GM12878 (cell line): Measurements from ENCODE around the gene SLC36A1. TPM values are rescaled to one million over a fixed set of nuclear protein-coding genes. Genes with fewer than 3 reads are reported as not detected.

Experiments used
- ATAC-seq: fragments of 200-7000 bp; cut with Tn5 transposase; 3 replicates; pipeline ENCODE4 v1.9.1; 2020; ENCODE audit warnings: mild to moderate bottlenecking, moderate library complexity
- BruUV-seq: library from RNA; stranded (reverse); fragments of 400-500 nt; replicated peaks from 2 replicates; lab custom pipeline; 2021; lab: Mats Ljungman, UMichigan
- CTCF ChIA-PET: fragments of 300-600 bp; sonication (Branson Sonifier 250); formaldehyde crosslinking; extraction: SDS; loops from one replicate; lab custom pipeline; 2021; ENCODE audit warnings: inconsistent platforms; lab: Yijun Ruan, JAX
- POLR2A ChIA-PET: fragments of 350-600 bp; formaldehyde crosslinking; extraction: SDS; loops from one replicate; lab custom pipeline; 2021; ENCODE audit warnings: inconsistent platforms; lab: Charles Lee
- RAD21 ChIA-PET: fragments of 300-600 bp; sonication (Branson Sonifier 250); formaldehyde crosslinking; loops from one replicate; lab custom pipeline; 2023; ENCODE audit warnings: antibody characterized with exemption; ENCODE audit not compliant: unreplicated experiment; lab: Charles Lee
- SMC1A ChIA-PET: fragments of 300-600 bp; sonication (Branson Sonifier 250); formaldehyde crosslinking; loops from one replicate; lab custom pipeline; 2023; ENCODE audit not compliant: unreplicated experiment, uncharacterized antibody; lab: Charles Lee
- DNase-seq: peaks from one replicate; pipeline ENCODE4 v3.0.0-alpha.2; 2011; ENCODE audit warnings: low read depth, low spot score
- FAIRE-seq: peaks from 3 replicates; lab custom pipeline; 2011; peaks lifted over from hg19 to GRCh38; lab: Jason Lieb, UNC
- H2AFZ ChIP-seq: 2 replicates; pipeline ENCODE4 v1.6.0; 2011; ENCODE audit warnings: low read depth, low read length, control low read depth; ENCODE audit not compliant: control insufficient read depth
- H3K27ac ChIP-seq: 2 replicates; pipeline ENCODE4 v1.5.1; 2011; ENCODE audit warnings: control low read depth; ENCODE audit not compliant: control insufficient read depth, insufficient read depth
- H3K27me3 ChIP-seq, 2 experiments: replicated peaks in 1 of 2; 2 replicates each; pipeline versions ENCODE4 v1.6.0 to v1.6.1; 2011; ENCODE audit warnings: low read length in 1 of 2; ENCODE audit not compliant: control insufficient read depth in 2 of 2, insufficient read depth in 2 of 2
- H3K36me3 ChIP-seq, 2 experiments: 2 replicates each; pipeline ENCODE4 v1.5.1; 2011; ENCODE audit warnings: low read length in 1 of 2; ENCODE audit not compliant: control insufficient read depth in 2 of 2, insufficient read depth in 2 of 2
- H3K4me1 ChIP-seq: 2 replicates; pipeline ENCODE4 v1.6.1; 2011; ENCODE audit warnings: mild to moderate bottlenecking, low read length, moderate library complexity, mixed read lengths; ENCODE audit not compliant: control insufficient read depth, insufficient read depth
- H3K4me2 ChIP-seq: 2 replicates; pipeline ENCODE4 v1.6.0; 2011; ENCODE audit warnings: control low read depth; ENCODE audit not compliant: control insufficient read depth, insufficient read depth
- H3K4me3 ChIP-seq: fragments of 200-600 bp; sonication (generic); 2 replicates; pipeline ENCODE4 v1.5.1; 2016
- H3K79me2 ChIP-seq: 2 replicates; pipeline ENCODE4 v1.6.0; 2011; ENCODE audit warnings: low read length; ENCODE audit not compliant: control insufficient read depth, insufficient read depth
- H3K9ac ChIP-seq: 2 replicates; pipeline ENCODE4 v1.8.0; 2011; ENCODE audit warnings: low read length, control low read depth, mixed read lengths; ENCODE audit not compliant: control insufficient read depth, insufficient read depth
- H3K9me3 ChIP-seq: replicated peaks from 3 replicates; pipeline ENCODE4 v1.5.1; 2011; ENCODE audit warnings: mild to moderate bottlenecking, low read length; ENCODE audit not compliant: control insufficient read depth, insufficient read depth
- H4K20me1 ChIP-seq: 2 replicates; pipeline ENCODE4 v1.6.0; 2011; ENCODE audit not compliant: control insufficient read depth, insufficient read depth
- CTCF ChIP-seq, 3 experiments: IDR thresholded peaks in 2 of 3; conservative IDR thresholded peaks in 1 of 3; 2 replicates each; pipeline ENCODE4 v1.5.1; 2011; ENCODE audit warnings: low read depth in 3 of 3, low read length in 3 of 3, mild to moderate bottlenecking in 3 of 3, control low read depth in 2 of 3, moderate library complexity in 2 of 3, inconsistent platforms in 1 of 3, mixed read lengths in 1 of 3; ENCODE audit not compliant: control insufficient read depth in 2 of 3, insufficient read depth in 1 of 3; ENCODE audit errors: extremely low read depth in 1 of 3
- DPF2 ChIP-seq: fragments of 450-650 bp; IDR thresholded peaks from 2 replicates; pipeline ENCODE4 v1.6.1; 2017; ENCODE audit warnings: mild to moderate bottlenecking
- E4F1 ChIP-seq: fragments of 450-650 bp; IDR thresholded peaks from 2 replicates; pipeline ENCODE4 v1.6.1; 2018; ENCODE audit warnings: borderline replicate concordance, mild to moderate bottlenecking; ENCODE audit not compliant: partially characterized antibody
- ELK1 ChIP-seq: IDR thresholded peaks from 2 replicates; pipeline ENCODE4 v1.6.1; 2012; ENCODE audit warnings: low read depth, low read length, improper control_type of control experiment
- HDAC2 ChIP-seq: fragments of 200-600 bp; sonication (generic); IDR thresholded peaks from 2 replicates; pipeline ENCODE4 v1.6.1; 2017
- KDM1A ChIP-seq: fragments of 200-600 bp; sonication (generic); IDR thresholded peaks from 2 replicates; pipeline ENCODE4 v1.6.1; 2016; ENCODE audit warnings: borderline replicate concordance
- MYC ChIP-seq: IDR thresholded peaks from 2 replicates; pipeline ENCODE4 v1.6.1; 2011; ENCODE audit warnings: mild to moderate bottlenecking, low read length, moderate library complexity, inconsistent platforms; ENCODE audit not compliant: insufficient read depth, insufficient replicate concordance, insufficient read length, severe bottlenecking
- NRF1 ChIP-seq: conservative IDR thresholded peaks from 2 replicates; pipeline ENCODE4 v1.6.1; 2011; ENCODE audit warnings: mild to moderate bottlenecking, low read depth, low read length, improper control_type of control experiment
- PAX5 ChIP-seq: IDR thresholded peaks from 2 replicates; pipeline ENCODE4 v1.6.1; 2011; ENCODE audit warnings: low read depth, low read length, borderline replicate concordance
- PBX3 ChIP-seq: IDR thresholded peaks from 2 replicates; pipeline ENCODE4 v1.6.1; 2011; ENCODE audit warnings: mild to moderate bottlenecking, low read depth, low read length, moderate library complexity; ENCODE audit not compliant: insufficient replicate concordance
- POLR2A ChIP-seq: IDR thresholded peaks from 2 replicates; pipeline ENCODE4 v1.6.1; 2011; ENCODE audit warnings: low read depth, mild to moderate bottlenecking, low read length
- SIX5 ChIP-seq: IDR thresholded peaks from 2 replicates; pipeline ENCODE4 v1.6.1; 2011; ENCODE audit warnings: mild to moderate bottlenecking, low read depth, low read length, moderate library complexity; ENCODE audit not compliant: severe bottlenecking
- SMAD1 ChIP-seq: fragments of 450-650 bp; IDR thresholded peaks from 2 replicates; pipeline ENCODE4 v1.6.1; 2018; ENCODE audit warnings: mild to moderate bottlenecking, low read depth; ENCODE audit not compliant: partially characterized antibody
- SREBF1 ChIP-seq: IDR thresholded peaks from 2 replicates; pipeline ENCODE4 v1.6.1; 2012; ENCODE audit warnings: mild to moderate bottlenecking, low read length
- TARDBP ChIP-seq: IDR thresholded peaks from 2 replicates; pipeline ENCODE4 v1.6.1; 2016; ENCODE audit warnings: borderline replicate concordance
- USF1 ChIP-seq: IDR thresholded peaks from 2 replicates; pipeline ENCODE4 v1.6.1; 2011; ENCODE audit warnings: borderline replicate concordance, low read depth, mild to moderate bottlenecking, moderate library complexity, mixed read lengths, low read length; ENCODE audit not compliant: insufficient read depth; ENCODE audit errors: extremely low read length
- YBX1 ChIP-seq: fragments of 450-650 bp; IDR thresholded peaks from 2 replicates; pipeline ENCODE4 v1.6.1; 2016; ENCODE audit warnings: antibody characterized with exemption
- ZNF622 ChIP-seq: fragments of 450-650 bp; IDR thresholded peaks from 2 replicates; pipeline ENCODE4 v1.6.1; 2017; ENCODE audit warnings: mild to moderate bottlenecking, inconsistent platforms
- WGBS: methylation state at CpG from one replicate; pipeline ENCODE4 v1.1.6; 2016; ENCODE audit warnings: low lambda C conversion rate; ENCODE audit not compliant: insufficient replicate concordance, insufficient coverage; ENCODE audit errors: missing lambda C conversion rate; 5-methylcytosine and 5-hydroxymethylcytosine counted together
- in situ Hi-C: fragments of 300-500 bp; cut with MboI; formaldehyde crosslinking; loops from 9 replicates; pipeline ENCODE4 v1.14.3; 2018; ENCODE audit warnings: mixed read lengths
- intact Hi-C: fragments of 100-400 bp; cut with micrococcal nuclease; formaldehyde crosslinking; loops from one replicate; pipeline ENCODE4 v1.14.2; 2022; ENCODE audit not compliant: unreplicated experiment
- polyA plus RNA-seq, 11 experiments: library from polyadenylated mRNA; depleted of rRNA in 4 of 11; unstranded in 6 of 11; stranded (reverse) in 5 of 11; fragments of >200 nt; fragmentation: Nextera tagmentation in 4 of 11; fragmentation: Illumina TruSeq in 1 of 11; extraction: Ambion mirVana in 4 of 11; extraction: Trizol in 1 of 11; gene quantifications; 1 replicate in 1 of 11; 2 replicates in 10 of 11; pipeline versions ENCODE4 v1.2.1 to v1.2.3, GENCODE V29; 2011 to 2016; ENCODE audit warnings: inconsistent platforms in 2 of 11, missing spikeins in 2 of 11, low read depth in 1 of 11
- total RNA-seq, 4 experiments: library from RNA; depleted of rRNA in 3 of 4; stranded (reverse); fragments of >200 nt in 3 of 4; fragmentation: Illumina TruSeq in 1 of 4; extraction: Trizol in 1 of 4; gene quantifications; 2 replicates each; pipeline versions ENCODE4 v1.2.1 to v1.2.3, GENCODE V29; 2013 to 2021

SLC36A1 gene
- total and polyA plus RNA-seq, 10 of the 15 experiments (the other 5 are each of a cell fraction or from before 2014, with no cell fraction given): 0.50 to 8.2 (median 3.5) TPM

GRCh38 chr5:151450605-151451004 is 3.2 kb downstream of the SLC36A1 start:
- in situ Hi-C loops: no loop called here
- FAIRE-seq: no peak
- ChIA-PET POLR2A (no interaction called here), CTCF (interaction anchor here (0.9 to 9.5 kb wide), 5 partner anchors 13 to 291 kb away, joined by 4 to 137 read pairs (median 10); no protein-coding TSS in a partner anchor), SMC1A (interaction anchor here (0.6 to 1.2 kb wide), 2 partner anchors 9 to 214 kb away, joined by 3 read pairs; no protein-coding TSS in a partner anchor), RAD21 (interaction anchor here (3.4 kb wide), 1 partner anchor 202 kb away, joined by 16 read pairs; no protein-coding TSS in a partner anchor)
- Histone ChIP-seq H3K4me1 (peaks cover 12% of the 10 kb centered on the region), H3K9me3 (no peaks in the 10 kb centered on the region), H3K4me2 (no peak overlapping the region), H3K36me3 (no peaks in the 10 kb centered on the region), H3K79me2 (no peaks in the 10 kb centered on the region), H2AFZ (no peak overlapping the region), H3K9ac (no peak overlapping the region), H3K27ac (no peak overlapping the region), H3K4me3 (no peak overlapping the region), H3K27me3 (no peaks in the 10 kb centered on the region), H4K20me1 (no peaks in the 10 kb centered on the region)
- no peak for DNase-seq
- intact Hi-C loops: no loop called here
- TF ChIP-seq POLR2A (no peak), E4F1 (no peak), YBX1 (no peak), KDM1A (no peak), SMAD1 (no peak), SIX5 (no peak), USF1 (no peak), HDAC2 (no peak), ZNF622 (no peak), NRF1 (no peak), PBX3 (no peak), SREBF1 (no peak), CTCF (IDR thresholded peaks at IDR 0.05 in 2 of 3, conservative IDR thresholded peaks at IDR 0.05 in 1 of 3; ENCODE audit: control insufficient read depth in 2 of 3, extremely low read depth in 1 of 3, insufficient read depth in 1 of 3, low read depth in 3 of 3, low read length in 3 of 3) (no peak), PAX5 (no peak), DPF2 (no peak), TARDBP (no peak), MYC (no peak), ELK1 (no peak)
- no peak for ATAC-seq
- no TSS peak for BruUV-seq
- WGBS: 96% methylated on average over 3 of the region's 3 CpGs
